IMR-90 (cell line): Measurements from ENCODE around the gene UBA1. TPM values are rescaled to one million over a fixed set of nuclear protein-coding genes. Genes with fewer than 3 reads are reported as not detected.
A peak's percentile ranks its signal among the peaks of the same experiment; 100 is the strongest.

ENCODE experiments used
- ATAC-seq: fragments of 200-7000 bp; cut with Tn5 transposase; 2 replicates; pipeline ENCODE4 v1.9.1; 2020; ENCODE audit warnings: low read depth, mild to moderate bottlenecking, moderate library complexity
- BruUV-seq: library from RNA; stranded (reverse); fragments of 400-500 nt; replicated peaks from 2 replicates; lab custom pipeline; 2021; lab: Mats Ljungman, UMichigan
- CTCF ChIA-PET: fragments of 300-600 bp; formaldehyde crosslinking; extraction: SDS; loops from one replicate; lab custom pipeline; 2021; ENCODE audit warnings: antibody characterized with exemption; lab: Yijun Ruan, JAX
- POLR2A ChIA-PET: fragments of 300-600 bp; sonication (Branson Sonifier 250); formaldehyde crosslinking; loops from one replicate; lab custom pipeline; 2022; ENCODE audit warnings: antibody characterized with exemption; ENCODE audit not compliant: unreplicated experiment; lab: Charles Lee
- DNase-seq: peaks from one replicate; pipeline ENCODE4 v3.0.0; 2013
- H2AFZ ChIP-seq: replicated peaks from 2 replicates; pipeline ENCODE3; 2013; ENCODE audit warnings: low read length, mild to moderate bottlenecking; ENCODE audit not compliant: poor library complexity
- H2AK5ac ChIP-seq: 2 replicates; pipeline ENCODE4 v1.6.1; 2013; ENCODE audit warnings: low read depth, low read length, inconsistent platforms
- H2AK9ac ChIP-seq: replicated peaks from 2 replicates; pipeline ENCODE3; 2013; ENCODE audit warnings: mild to moderate bottlenecking, low read depth, low read length, moderate library complexity; ENCODE audit not compliant: poor library complexity
- H2BK120ac ChIP-seq: 2 replicates; pipeline ENCODE4 v1.6.1; 2013; ENCODE audit warnings: low read depth, low read length, inconsistent platforms
- H2BK15ac ChIP-seq: 3 replicates; pipeline ENCODE4 v1.6.1; 2013; ENCODE audit warnings: low read depth, low read length, inconsistent platforms
- H2BK20ac ChIP-seq: 2 replicates; pipeline ENCODE4 v1.6.1; 2013; ENCODE audit warnings: low read depth, mild to moderate bottlenecking, inconsistent platforms, low read length, moderate library complexity
- H2BK5ac ChIP-seq: 2 replicates; pipeline ENCODE4 v1.6.1; 2013; ENCODE audit warnings: mild to moderate bottlenecking, low read depth, low read length, inconsistent platforms; ENCODE audit not compliant: poor library complexity, severe bottlenecking
- H3K14ac ChIP-seq: replicated peaks from 2 replicates; pipeline ENCODE4 v1.6.1; 2013; ENCODE audit warnings: low read depth, low read length, inconsistent platforms
- H3K18ac ChIP-seq: 2 replicates; pipeline ENCODE4 v1.6.1; 2013; ENCODE audit warnings: low read depth, low read length, control low read depth
- H3K23ac ChIP-seq: 2 replicates; pipeline ENCODE4 v1.6.1; 2013; ENCODE audit warnings: low read depth, low read length, inconsistent platforms
- H3K27ac ChIP-seq: 2 replicates; pipeline ENCODE4 v1.5.1; 2013; ENCODE audit warnings: mild to moderate bottlenecking, control low read depth, low read length; ENCODE audit not compliant: insufficient read depth
- H3K27me3 ChIP-seq: 2 replicates; pipeline ENCODE4 v1.6.1; 2013; ENCODE audit warnings: low read length; ENCODE audit not compliant: control insufficient read depth, insufficient read depth
- H3K36me3 ChIP-seq: 2 replicates; pipeline ENCODE4 v1.6.1; 2013; ENCODE audit warnings: low read length, mixed read lengths; ENCODE audit not compliant: control insufficient read depth, insufficient read depth
- H3K4ac ChIP-seq: 2 replicates; pipeline ENCODE4 v1.6.1; 2013; ENCODE audit warnings: low read depth, low read length, inconsistent platforms
- H3K4me1 ChIP-seq: 2 replicates; pipeline ENCODE4 v1.6.1; 2013; ENCODE audit warnings: low read length, mixed read lengths; ENCODE audit not compliant: control insufficient read depth, insufficient read depth
- H3K4me2 ChIP-seq: 2 replicates; pipeline ENCODE4 v1.6.1; 2013; ENCODE audit warnings: low read depth, mild to moderate bottlenecking, control low read depth, low read length, moderate library complexity
- H3K4me3 ChIP-seq: 2 replicates; pipeline ENCODE4 v1.5.1; 2013; ENCODE audit warnings: low read depth, mild to moderate bottlenecking, control low read depth, low read length, moderate library complexity; ENCODE audit not compliant: insufficient read depth
- H3K56ac ChIP-seq: 2 replicates; pipeline ENCODE4 v1.6.1; 2013; ENCODE audit warnings: low read length, inconsistent platforms; ENCODE audit not compliant: insufficient read depth; ENCODE audit errors: extremely low read depth
- H3K79me1 ChIP-seq, 2 experiments: 2 replicates each; pipeline ENCODE4 v1.6.1; 2013; ENCODE audit warnings: low read length in 2 of 2, inconsistent platforms in 1 of 2, low read depth in 1 of 2
- H3K9ac ChIP-seq: 2 replicates; pipeline ENCODE4 v1.6.1; 2013; ENCODE audit warnings: low read depth, low read length, control low read depth
- H3K9me1 ChIP-seq: 2 replicates; pipeline ENCODE4 v1.6.1; 2013; ENCODE audit warnings: low read length, inconsistent platforms; ENCODE audit not compliant: insufficient read depth
- H3K9me3 ChIP-seq: 2 replicates; pipeline ENCODE4 v1.6.1; 2013; ENCODE audit warnings: low read length; ENCODE audit not compliant: control insufficient read depth, insufficient read depth
- H4K20me1 ChIP-seq: 2 replicates; pipeline ENCODE4 v1.6.1; 2013; ENCODE audit warnings: low read length, inconsistent platforms; ENCODE audit not compliant: insufficient read depth
- H4K5ac ChIP-seq: 2 replicates; pipeline ENCODE4 v1.6.1; 2013; ENCODE audit warnings: mild to moderate bottlenecking, low read depth, low read length, control low read depth
- H4K8ac ChIP-seq, 2 experiments: 2 replicates each; pipeline ENCODE4 v1.6.1; 2013; ENCODE audit warnings: low read depth in 2 of 2, low read length in 2 of 2, control low read depth in 1 of 2, inconsistent platforms in 1 of 2
- H4K91ac ChIP-seq: 2 replicates; pipeline ENCODE4 v1.6.1; 2013; ENCODE audit warnings: low read depth, low read length, inconsistent platforms; ENCODE audit not compliant: insufficient read depth
- BHLHE40 ChIP-seq: fragments of 150-350 bp; IDR thresholded peaks from 2 replicates; pipeline ENCODE4 v1.6.1; 2016; ENCODE audit warnings: mild to moderate bottlenecking, low read depth, low read length
- CEBPB ChIP-seq: IDR thresholded peaks from 2 replicates; pipeline ENCODE4 v1.6.1; 2012; ENCODE audit warnings: low read depth, low read length, improper control_type of control experiment
- CTCF ChIP-seq: conservative IDR thresholded peaks from 2 replicates; pipeline ENCODE4 v1.5.1; 2012; ENCODE audit warnings: mild to moderate bottlenecking, low read depth, low read length, improper control_type of control experiment
- MAZ ChIP-seq: IDR thresholded peaks from 2 replicates; pipeline ENCODE4 v1.6.1; 2012; ENCODE audit warnings: low read depth, mild to moderate bottlenecking, low read length, improper control_type of control experiment, moderate library complexity, borderline replicate concordance
- RAD21 ChIP-seq: IDR thresholded peaks from 2 replicates; pipeline ENCODE4 v1.6.1; 2012; ENCODE audit warnings: low read length, improper control_type of control experiment
- RCOR1 ChIP-seq: IDR thresholded peaks from 2 replicates; pipeline ENCODE4 v1.6.1; 2012; ENCODE audit warnings: mild to moderate bottlenecking, low read length, improper control_type of control experiment; ENCODE audit not compliant: insufficient replicate concordance
- SMC3 ChIP-seq: fragments of 150-350 bp; IDR thresholded peaks from 2 replicates; pipeline ENCODE4 v1.6.1; 2016; ENCODE audit warnings: low read depth, mild to moderate bottlenecking, antibody characterized with exemption, low read length, moderate library complexity
- WGBS, 2 experiments: methylation state at CpG; one replicate each; pipeline versions ENCODE4 v1.1.5 to v1.1.7; 2013; ENCODE audit warnings: missing lambda C conversion rate in 2 of 2; ENCODE audit not compliant: insufficient read length in 1 of 2; ENCODE audit errors: extremely low coverage in 2 of 2; 5-methylcytosine and 5-hydroxymethylcytosine counted together
- dilution Hi-C: fragments of 300-500 bp; cut with HindIII; formaldehyde crosslinking; loops from one replicate; pipeline ENCODE4 v1.14.3; 2018; ENCODE audit warnings: low sequenced_read_pairs; ENCODE audit not compliant: unreplicated experiment
- in situ Hi-C: fragments of 300-500 bp; cut with MboI; formaldehyde crosslinking; loops from 3 replicates; pipeline ENCODE4 v1.14.3; 2019; ENCODE audit warnings: low sequenced_read_pairs, inconsistent platforms, mixed read lengths
- intact Hi-C: fragments of 100-400 bp; cut with micrococcal nuclease; formaldehyde crosslinking; loops from 2 replicates; pipeline ENCODE4 v1.10.0; 2022
- polyA plus RNA-seq, 3 experiments: library from polyadenylated mRNA; depleted of rRNA; stranded (reverse); fragments of >200 nt; gene quantifications; 2 replicates each; pipeline ENCODE4 v1.2.3, GENCODE V29; 2012; ENCODE audit warnings: low replicate concordance in 1 of 3
- total RNA-seq: library from RNA; depleted of rRNA; stranded (reverse); fragments of >200 nt; gene quantifications from 2 replicates; pipeline ENCODE4 v1.2.3, GENCODE V29; 2012

UBA1 gene
- total and polyA plus RNA-seq, 2 of the 4 experiments (the other 2 are of a cell fraction) = 299 to 343 TPM

GRCh38 chrX:47202316-47202715 lies 8.7 kb downstream of the UBA1 start:
- H3K18ac ChIP-seq = no peak overlapping the region
- no peak overlapping the region for H2BK5ac ChIP-seq
- H3K4me2 ChIP-seq = no peak overlapping the region
- no peaks in the 10 kb centered on the region for H3K9me3 ChIP-seq
- intact Hi-C loops = no loop called here
- no peak overlapping the region for H4K5ac ChIP-seq
- no peak overlapping the region for H3K27ac ChIP-seq
- peaks cover 39 to 58% of the 10 kb centered on the region in 2 experiments for H3K79me1 ChIP-seq
- DNase-seq (no peak), ATAC-seq (no peak)
- dilution Hi-C loops = no loop called here
- H3K14ac ChIP-seq = no peak overlapping the region
- H3K4ac ChIP-seq = no peak overlapping the region
- H3K9me1 ChIP-seq = 0 out of 2 replicates have a peak, but pooled peaks cover 5% of the 10 kb centered on the region
- no peak overlapping the region for H3K56ac ChIP-seq
- H2AK5ac ChIP-seq = no peak overlapping the region
- ChIA-PET CTCF (no interaction called here), POLR2A (no interaction called here)
- no peaks in the 10 kb centered on the region; the same call in 1 of the 2 replicates for H3K27me3 ChIP-seq
- H3K4me3 ChIP-seq = no peak overlapping the region
- no peak overlapping the region for H4K91ac ChIP-seq
- H3K36me3 ChIP-seq = peaks cover 88% of the 10 kb centered on the region
- no peak overlapping the region for H2BK120ac ChIP-seq
- H2AFZ ChIP-seq = peak overlapping the region; percentile 5
- no peak overlapping the region for H2BK15ac ChIP-seq
- no peak overlapping the region for H3K9ac ChIP-seq
- H3K4me1 ChIP-seq = peaks cover 5% of the 10 kb centered on the region
- H2AK9ac ChIP-seq = no peak overlapping the region
- no peak overlapping the region for H2BK20ac ChIP-seq
- H4K20me1 ChIP-seq = peaks cover 68% of the 10 kb centered on the region
- 98% methylated on average over 10 of the region's 11 CpGs; no CpG with 5 or more reads in 1 of the 2 experiments for WGBS, 2 experiments
- BruUV-seq = no TSS peak
- H4K8ac ChIP-seq = no peak overlapping the region
- TF ChIP-seq BHLHE40 = no peak
- no peak for TF ChIP-seq CTCF
- TF ChIP-seq SMC3 = no peak
- TF ChIP-seq RCOR1 = no peak
- no peak for TF ChIP-seq RAD21
- TF ChIP-seq CEBPB = no peak
- no peak for TF ChIP-seq MAZ
- no peak overlapping the region for H3K23ac ChIP-seq
- in situ Hi-C loops = loop anchor here (25.0 kb wide), 1 partner anchor 435 kb away; the partner anchor contains the start of gene CFP
